OCI-LY1 (cell line): ENCODE measurements around the gene ATP13A2.
A peak's percentile ranks its signal among the peaks of the same experiment; 100 is the strongest.

Experiments used
- H2AFZ ChIP-seq: fragments of 200-600 bp; sonication (generic), shearing (Covaris generic); 2 replicates; pipeline ENCODE4 v1.6.0; 2014; ENCODE audit warnings: antibody characterized with exemption, mild to moderate bottlenecking, low read length
- H3F3A ChIP-seq: fragments of 200-600 bp; sonication (generic), shearing (Covaris generic); 2 replicates; pipeline ENCODE4 v1.6.0; 2014; ENCODE audit warnings: mild to moderate bottlenecking, antibody characterized with exemption, low read length, moderate library complexity; ENCODE audit not compliant: insufficient read depth
- H3K27ac ChIP-seq: fragments of 200-600 bp; sonication (generic); 2 replicates; pipeline ENCODE4 v1.5.1; 2014; ENCODE audit warnings: low read length, mixed run types, mild to moderate bottlenecking, low read depth; ENCODE audit not compliant: poor library complexity, severe bottlenecking
- H3K27me3 ChIP-seq: fragments of 200-600 bp; sonication (generic); 2 replicates; pipeline ENCODE4 v1.6.0; 2014; ENCODE audit warnings: antibody characterized with exemption, mild to moderate bottlenecking, low read length, moderate library complexity; ENCODE audit not compliant: insufficient read depth
- H3K36me3 ChIP-seq: fragments of 200-600 bp; sonication (generic); 2 replicates; pipeline ENCODE4 v1.6.1; 2014; ENCODE audit warnings: mild to moderate bottlenecking, antibody characterized with exemption, low read length, moderate library complexity, mixed read lengths; ENCODE audit not compliant: insufficient read depth
- H3K4me1 ChIP-seq: fragments of 200-600 bp; sonication (generic); 2 replicates; pipeline ENCODE4 v1.5.1; 2014; ENCODE audit warnings: mild to moderate bottlenecking, low read length, moderate library complexity; ENCODE audit not compliant: insufficient read depth, severe bottlenecking
- H3K4me2 ChIP-seq: fragments of 200-600 bp; sonication (generic), shearing (Covaris generic); 2 replicates; pipeline ENCODE4 v1.6.1; 2014; ENCODE audit warnings: low read length
- H3K4me3 ChIP-seq: fragments of 200-600 bp; sonication (generic); 2 replicates; pipeline ENCODE4 v1.5.1; 2014; ENCODE audit warnings: low read length, low read depth, mild to moderate bottlenecking, mixed read lengths; ENCODE audit not compliant: poor library complexity, severe bottlenecking
- H3K79me2 ChIP-seq: fragments of 200-600 bp; shearing (Covaris generic); 2 replicates; pipeline ENCODE4 v1.6.1; 2016; ENCODE audit warnings: mixed run types, low read length, mixed read lengths; ENCODE audit not compliant: insufficient read depth
- H3K9ac ChIP-seq: fragments of 200-600 bp; sonication (generic), shearing (Covaris generic); 2 replicates; pipeline ENCODE4 v1.6.1; 2014; ENCODE audit warnings: mild to moderate bottlenecking, low read length, mixed read lengths
- H3K9me2 ChIP-seq: fragments of 200-600 bp; sonication (generic), shearing (Covaris generic); 2 replicates; pipeline ENCODE4 v1.6.1; 2014; ENCODE audit warnings: low read depth, mild to moderate bottlenecking, low read length, mixed read lengths
- H3K9me3 ChIP-seq: fragments of 200-600 bp; shearing (Covaris generic); 2 replicates; pipeline ENCODE4 v1.6.1; 2014; ENCODE audit warnings: low read length, mixed read lengths
- H4K20me1 ChIP-seq: fragments of 200-600 bp; sonication (generic), shearing (Covaris generic); 2 replicates; pipeline ENCODE4 v1.6.0; 2016; ENCODE audit warnings: mild to moderate bottlenecking, low read length; ENCODE audit not compliant: insufficient read depth
- EZH2 ChIP-seq: fragments of 200-600 bp; sonication (generic), shearing (Covaris generic); IDR thresholded peaks from 2 replicates; pipeline ENCODE4 v1.8.0; 2017; ENCODE audit warnings: borderline replicate concordance, mixed run types, mild to moderate bottlenecking, antibody characterized with exemption, low read length, moderate library complexity, mixed read lengths
- TF ChIP-seq, protein P1 (sequence below): fragments of 200-600 bp; sonication (generic), shearing (Covaris generic); IDR thresholded peaks from 2 replicates; pipeline ENCODE4 v1.5.1; 2017; ENCODE audit warnings: mild to moderate bottlenecking, antibody characterized with exemption, low read length, moderate library complexity, mixed read lengths

Gene ATP13A2

DNA sequence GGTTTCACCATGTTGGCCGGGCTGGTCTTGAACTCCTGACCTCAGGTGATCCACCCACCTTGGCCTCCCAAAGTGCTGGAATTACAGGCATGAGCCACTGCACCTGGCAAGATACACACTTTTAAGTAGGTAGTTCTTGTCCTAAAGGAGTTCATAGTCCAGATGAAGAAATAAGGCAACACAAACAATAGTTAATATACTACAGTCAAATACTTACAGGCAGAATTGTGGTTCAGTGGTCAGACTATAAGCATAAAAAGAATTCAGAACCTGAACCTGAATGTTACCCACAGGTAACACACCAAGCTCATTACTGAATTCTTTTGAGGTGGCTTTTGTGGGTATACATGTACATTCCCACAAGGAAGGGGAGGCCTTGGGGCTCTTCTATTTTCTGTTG, 40.3 kb upstream of the ATP13A2 start:
- Histone ChIP-seq H3K4me2 (peak overlapping the region; percentile 87), H3K9me3 (no peaks in the 10 kb centered on the region), H3K27ac (no peak overlapping the region), H3K4me1 (peaks cover 13% of the 10 kb centered on the region), H3F3A (no peaks in the 10 kb centered on the region), H2AFZ (no peak overlapping the region), H4K20me1 (no peaks in the 10 kb centered on the region), H3K36me3 (peaks cover 27% of the 10 kb centered on the region), H3K79me2 (peaks cover 31% of the 10 kb centered on the region), H3K4me3 (no peak overlapping the region), H3K9me2 (no peaks in the 10 kb centered on the region), H3K27me3 (no peaks in the 10 kb centered on the region), H3K9ac (peak overlapping the region; percentile 82; the same call in 1 of the 2 replicates)
- TF ChIP-seq, protein P1, sequence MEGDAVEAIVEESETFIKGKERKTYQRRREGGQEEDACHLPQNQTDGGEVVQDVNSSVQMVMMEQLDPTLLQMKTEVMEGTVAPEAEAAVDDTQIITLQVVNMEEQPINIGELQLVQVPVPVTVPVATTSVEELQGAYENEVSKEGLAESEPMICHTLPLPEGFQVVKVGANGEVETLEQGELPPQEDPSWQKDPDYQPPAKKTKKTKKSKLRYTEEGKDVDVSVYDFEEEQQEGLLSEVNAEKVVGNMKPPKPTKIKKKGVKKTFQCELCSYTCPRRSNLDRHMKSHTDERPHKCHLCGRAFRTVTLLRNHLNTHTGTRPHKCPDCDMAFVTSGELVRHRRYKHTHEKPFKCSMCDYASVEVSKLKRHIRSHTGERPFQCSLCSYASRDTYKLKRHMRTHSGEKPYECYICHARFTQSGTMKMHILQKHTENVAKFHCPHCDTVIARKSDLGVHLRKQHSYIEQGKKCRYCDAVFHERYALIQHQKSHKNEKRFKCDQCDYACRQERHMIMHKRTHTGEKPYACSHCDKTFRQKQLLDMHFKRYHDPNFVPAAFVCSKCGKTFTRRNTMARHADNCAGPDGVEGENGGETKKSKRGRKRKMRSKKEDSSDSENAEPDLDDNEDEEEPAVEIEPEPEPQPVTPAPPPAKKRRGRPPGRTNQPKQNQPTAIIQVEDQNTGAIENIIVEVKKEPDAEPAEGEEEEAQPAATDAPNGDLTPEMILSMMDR = no peak
- TF ChIP-seq EZH2 = no peak

DNA sequence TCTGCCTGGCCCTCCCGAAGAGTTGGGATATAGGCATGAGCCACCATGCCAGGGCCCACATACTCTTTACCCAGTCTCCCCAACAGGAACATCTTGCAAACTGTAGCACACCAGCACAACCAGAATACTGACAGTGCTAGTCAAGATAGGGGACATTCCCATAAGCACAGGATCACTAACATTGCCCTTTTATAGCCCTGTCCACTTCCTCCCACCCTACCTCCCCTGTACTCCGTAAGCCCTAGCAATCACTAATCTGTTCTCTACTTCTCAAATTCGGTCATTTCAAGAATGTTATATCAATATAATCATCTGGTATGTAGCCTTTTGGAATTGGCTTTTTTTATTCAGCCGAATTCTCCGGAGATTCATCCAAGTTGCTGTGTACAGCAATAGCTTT, 36.2 kb upstream of the ATP13A2 start:
- no peak overlapping the region for H3K27ac ChIP-seq
- no peaks in the 10 kb centered on the region for H3K9me2 ChIP-seq
- H3F3A ChIP-seq = no peaks in the 10 kb centered on the region
- H3K4me3 ChIP-seq = no peak overlapping the region
- TF ChIP-seq, protein P1 = no peak
- TF ChIP-seq EZH2 = no peak
- no peaks in the 10 kb centered on the region for H3K27me3 ChIP-seq
- H3K9ac ChIP-seq = no peak overlapping the region
- H3K4me2 ChIP-seq = no peak overlapping the region
- H3K79me2 ChIP-seq = peaks cover 26% of the 10 kb centered on the region
- H2AFZ ChIP-seq = no peak overlapping the region
- H4K20me1 ChIP-seq = no peaks in the 10 kb centered on the region
- H3K4me1 ChIP-seq = peaks cover 22% of the 10 kb centered on the region
- peaks cover 50% of the 10 kb centered on the region for H3K36me3 ChIP-seq
- H3K9me3 ChIP-seq = no peaks in the 10 kb centered on the region

DNA sequence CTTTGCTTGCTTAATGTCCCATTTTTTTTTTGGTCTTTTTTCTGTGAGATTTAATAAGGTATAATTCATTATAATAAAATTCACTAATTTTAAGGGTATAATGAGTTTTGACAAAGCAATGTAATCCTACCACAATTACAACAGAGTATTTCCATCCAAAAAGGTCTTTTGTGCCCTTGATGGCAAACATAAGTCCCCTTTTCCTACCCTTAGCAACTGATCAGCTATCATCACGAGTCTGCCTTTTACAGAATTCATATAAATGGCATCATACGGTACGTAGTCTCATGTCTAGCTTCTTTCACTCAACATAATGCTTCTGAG, 34.6 kb upstream of the ATP13A2 start:
- no peak overlapping the region for H2AFZ ChIP-seq
- H3K9ac ChIP-seq = no peak overlapping the region
- H3K9me2 ChIP-seq = no peaks in the 10 kb centered on the region
- peaks cover 12% of the 10 kb centered on the region; the same call in 1 of the 2 replicates for H3K79me2 ChIP-seq
- no peaks in the 10 kb centered on the region for H3F3A ChIP-seq
- peaks cover 13% of the 10 kb centered on the region for H3K4me1 ChIP-seq
- no peaks in the 10 kb centered on the region for H4K20me1 ChIP-seq
- H3K27ac ChIP-seq = no peak overlapping the region
- H3K36me3 ChIP-seq = peaks cover 56% of the 10 kb centered on the region
- H3K9me3 ChIP-seq = no peaks in the 10 kb centered on the region
- H3K4me3 ChIP-seq = no peak overlapping the region
- peak overlapping the region; percentile 68; the same call in 1 of the 2 replicates for H3K4me2 ChIP-seq
- TF ChIP-seq EZH2 = no peak
- TF ChIP-seq, protein P1 = no peak
- no peaks in the 10 kb centered on the region for H3K27me3 ChIP-seq
